Stimulated activated CD8-positive, alpha-beta memory T cell treated with anti-CD3 and anti-CD28 coated beads, Interleukin-4, amount 100 ng/mL, for 48 hours (primary cell): Measurements from ENCODE around the gene HHAT.

Source experiments
- DNase-seq: peaks from one replicate; pipeline ENCODE4 v3.0.0-alpha.2; 2020

Gene HHAT

GRCh38 chr1:210499956-210500355 lies 171.3 kb downstream of the HHAT start:
- no peak for DNase-seq

- DNase-seq, result no peak
Measured at GRCh38 chr1:210500831-210501230, 172.1 kb downstream of the HHAT start.

DNA sequence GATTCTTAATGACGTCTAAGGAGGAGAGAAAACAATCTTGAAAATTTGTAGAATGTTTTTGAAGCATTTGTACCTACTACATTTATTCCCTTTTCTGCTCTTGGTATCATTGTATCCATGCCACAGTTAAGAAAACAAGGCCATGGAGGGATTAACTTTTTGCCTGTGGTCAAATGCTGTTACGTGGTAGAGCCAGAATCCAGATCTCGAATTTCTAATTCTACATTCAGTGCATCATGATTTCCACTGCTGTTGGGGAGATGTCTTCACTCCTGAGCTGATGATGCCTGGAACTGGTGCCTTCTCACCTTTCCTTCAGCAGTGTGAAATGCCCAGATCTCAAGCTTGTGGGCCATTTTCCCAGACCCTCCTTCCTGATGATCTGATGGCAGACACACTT lies 175.6 kb downstream of the HHAT start:
- no peak for DNase-seq

DNA sequence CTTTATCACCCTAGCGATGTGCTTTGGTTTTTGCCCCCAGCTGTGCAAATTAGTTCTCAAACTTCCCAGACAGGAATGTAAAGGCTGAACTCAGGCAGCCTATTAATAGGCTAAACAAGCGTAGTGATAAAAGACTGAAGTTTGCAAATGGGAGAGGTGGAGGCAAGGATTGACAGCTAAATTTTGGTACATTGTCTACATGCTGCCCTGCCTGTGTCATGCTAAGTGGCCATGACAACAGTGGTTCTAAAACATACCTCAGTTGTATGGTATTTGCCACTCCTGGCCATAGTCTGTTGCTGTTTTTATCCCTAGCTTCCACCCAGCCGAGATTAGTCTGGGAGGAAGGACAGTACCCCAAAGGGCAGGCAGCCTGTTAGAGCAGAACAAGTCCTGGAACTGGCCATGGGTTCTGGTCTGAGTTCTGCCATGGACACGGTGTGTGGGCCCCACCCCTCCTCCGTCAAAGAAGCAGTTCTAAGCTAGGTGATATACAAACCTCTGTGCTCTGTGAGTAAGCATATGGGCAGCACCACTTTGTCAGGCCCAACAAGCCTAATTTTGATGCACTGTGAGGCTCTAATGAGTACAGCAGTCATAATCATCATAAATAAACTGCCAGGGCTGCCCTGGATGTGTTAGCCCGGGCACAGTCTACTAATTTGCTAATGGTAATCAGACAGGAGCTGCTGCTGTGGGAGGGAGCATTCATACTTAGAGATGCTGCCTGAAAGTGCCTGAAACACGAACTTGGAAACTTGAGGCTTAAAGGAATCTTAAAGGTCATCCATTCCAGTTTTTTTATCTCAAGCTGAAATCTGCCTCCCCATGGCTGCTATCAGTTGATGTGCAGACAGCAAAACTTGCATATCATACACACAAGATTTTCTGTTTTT lies 177.1 kb downstream of the HHAT start:
- DNase-seq, result no peak

DNA sequence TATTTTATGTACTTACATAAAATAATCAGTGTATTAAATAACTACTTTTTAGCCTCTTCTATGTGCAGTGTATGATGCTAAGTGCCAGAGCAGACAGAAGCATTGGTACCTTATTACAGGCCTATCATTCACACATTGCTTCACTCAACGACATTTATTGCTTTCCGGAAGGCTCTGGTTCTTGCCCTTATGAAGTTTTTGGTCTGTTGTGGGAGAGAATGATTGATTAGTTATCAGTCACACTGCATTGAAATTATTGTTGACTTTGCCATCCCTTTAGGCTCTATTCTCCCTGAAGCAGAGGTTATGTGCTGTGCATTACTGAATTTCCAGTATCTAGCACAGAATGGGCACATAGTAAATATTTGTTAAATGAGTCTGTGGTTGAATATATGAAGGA lies 178.0 kb downstream of the HHAT start:
- DNase-seq, result no peak

DNA sequence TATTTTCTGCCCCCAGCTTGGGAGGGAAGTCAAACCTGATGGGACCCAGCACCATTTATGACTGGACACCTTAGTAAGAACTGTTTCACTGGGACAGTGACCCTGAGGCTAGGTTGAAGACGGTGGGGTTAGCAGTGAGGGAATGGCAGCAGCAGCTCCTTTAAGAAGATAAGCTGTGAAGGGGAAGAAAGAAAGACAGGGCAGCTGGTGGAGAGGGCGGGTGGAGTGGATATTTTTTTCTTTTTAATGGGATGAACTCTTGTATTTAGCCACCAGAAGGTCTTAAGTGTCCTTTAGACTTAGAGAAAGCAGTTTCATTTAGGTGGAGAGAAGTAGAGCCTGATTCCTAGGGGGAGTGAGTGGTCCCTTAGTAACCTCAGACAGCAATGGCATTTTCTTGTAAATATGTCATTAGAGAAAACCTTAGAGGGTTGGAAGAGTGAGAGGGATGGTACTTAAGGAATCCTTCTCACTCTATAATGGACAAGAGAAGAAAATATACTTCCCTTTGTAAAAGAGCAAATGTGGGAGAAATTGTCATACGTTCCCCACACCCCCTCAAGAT lies 187.5 kb downstream of the HHAT start:
- DNase-seq, result no peak

GRCh38 chr1:210516697-210517459 lies 188.2 kb downstream of the HHAT start:
- no peak for DNase-seq

DNA sequence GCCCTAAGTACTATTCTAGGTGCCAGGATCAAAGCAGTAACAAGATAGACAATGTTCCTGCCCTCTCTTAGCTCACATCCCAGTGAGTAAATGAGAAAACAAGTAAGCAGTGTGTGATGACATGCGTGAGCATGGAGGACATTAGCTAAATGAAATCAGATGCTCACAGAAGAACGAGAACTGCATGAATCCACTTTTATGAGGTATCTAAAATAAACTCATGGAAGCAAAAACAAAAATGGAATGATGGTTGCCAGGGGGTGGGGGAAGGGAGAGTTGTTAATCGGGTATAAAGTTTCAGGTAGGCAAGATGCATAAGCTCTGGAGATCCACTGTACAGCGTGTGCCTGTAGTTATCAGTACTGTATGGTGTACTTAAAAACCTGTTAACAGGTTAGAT lies 195.1 kb downstream of the HHAT start:
- DNase-seq, result no peak

DNA sequence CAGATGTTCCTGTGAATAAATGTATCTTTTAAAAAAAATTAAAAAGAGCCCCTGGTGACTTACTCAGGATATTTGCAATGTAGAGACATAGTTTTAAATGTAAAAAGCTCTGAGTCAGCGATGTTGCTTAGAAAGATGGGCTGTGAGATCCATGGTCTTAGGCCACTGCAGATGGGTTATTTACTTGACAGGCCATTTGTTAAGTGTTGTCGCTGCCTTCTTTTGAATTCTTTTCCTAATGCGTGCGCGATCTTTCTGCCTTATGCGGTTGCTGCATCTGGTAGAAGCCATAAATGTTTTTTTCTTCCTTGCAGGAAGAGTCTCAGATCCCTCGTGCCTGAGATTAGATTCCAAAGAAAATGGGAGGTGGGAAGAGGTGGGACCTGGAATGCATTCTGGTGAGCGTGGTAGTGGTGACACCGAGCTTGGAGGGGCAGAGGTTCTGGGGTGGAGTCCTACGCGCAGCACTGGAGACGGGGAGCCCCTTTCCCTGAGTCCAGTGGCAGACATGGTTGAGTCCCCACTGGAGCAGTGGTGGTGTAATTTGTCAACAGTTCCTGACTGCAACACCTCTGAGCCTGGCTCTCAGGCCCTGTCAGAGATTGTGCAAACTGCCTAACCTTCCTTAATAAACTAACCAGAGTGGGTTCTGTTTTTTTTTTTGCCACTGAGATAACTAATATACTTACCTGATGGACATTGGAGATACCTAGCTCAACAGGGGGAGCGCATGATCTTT lies 197.2 kb downstream of the HHAT start:
- no peak for DNase-seq

- DNase-seq, result no peak
Measured at GRCh38 chr1:210527091-210527490, 198.4 kb downstream of the HHAT start.

DNA sequence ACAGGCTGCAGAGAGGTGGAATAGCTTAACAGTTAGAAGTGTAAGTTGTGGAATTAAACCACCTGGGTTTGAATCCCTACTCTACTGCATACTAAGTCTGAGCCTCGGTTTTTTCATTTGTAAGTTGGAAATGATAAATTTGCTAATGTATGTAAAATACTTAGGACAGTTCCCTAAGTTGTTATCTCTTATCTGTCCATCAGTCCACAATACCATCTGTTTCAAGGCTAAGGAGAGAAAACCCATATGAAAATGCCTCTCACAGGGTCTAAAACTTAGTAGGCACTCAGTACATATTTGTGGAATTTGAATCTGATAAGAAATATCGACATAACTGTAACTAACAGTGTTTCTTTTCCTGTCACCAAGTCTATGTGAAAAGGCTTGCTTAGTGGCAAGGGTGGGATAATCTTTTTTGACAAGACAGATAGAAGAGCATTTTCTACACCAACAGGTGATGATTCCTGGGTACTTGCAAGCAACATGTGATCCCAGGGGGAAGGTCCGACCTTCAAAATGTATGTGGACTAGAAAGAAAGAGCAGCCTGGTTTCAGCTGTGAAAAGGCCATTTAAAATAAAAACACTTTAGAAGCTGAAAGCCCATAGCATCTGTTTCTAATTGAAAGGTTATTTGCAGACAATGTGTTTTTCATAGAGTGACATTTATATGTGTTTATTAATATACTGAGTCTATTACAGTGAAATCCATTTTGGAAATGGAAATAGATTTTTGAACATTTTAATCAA lies 202.9 kb downstream of the HHAT start:
- DNase-seq, result no peak

DNA sequence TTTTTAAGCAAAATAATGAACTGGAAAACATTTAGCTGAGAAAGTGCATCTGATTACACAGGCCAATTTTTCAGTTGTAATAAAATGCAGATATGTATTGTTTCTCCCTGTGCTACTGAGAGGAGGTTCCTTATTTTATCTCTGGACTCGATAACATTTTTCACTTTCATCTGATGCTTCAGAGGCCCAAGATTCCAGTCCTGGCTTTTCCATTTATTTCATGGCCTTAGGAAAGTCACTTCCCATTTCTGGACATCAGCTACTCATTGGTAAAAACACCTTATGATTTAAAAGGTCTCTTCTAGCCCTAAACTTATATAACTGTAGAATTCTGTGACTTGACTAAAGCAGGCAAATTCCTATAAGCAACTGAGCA lies 203.5 kb downstream of the HHAT start:
- DNase-seq, result no peak

GRCh38 chr1:210535761-210536160 lies 207.1 kb downstream of the HHAT start:
- no peak for DNase-seq

- DNase-seq, result no peak
Measured at GRCh38 chr1:210536254-210536961, 207.7 kb downstream of the HHAT start.

DNA sequence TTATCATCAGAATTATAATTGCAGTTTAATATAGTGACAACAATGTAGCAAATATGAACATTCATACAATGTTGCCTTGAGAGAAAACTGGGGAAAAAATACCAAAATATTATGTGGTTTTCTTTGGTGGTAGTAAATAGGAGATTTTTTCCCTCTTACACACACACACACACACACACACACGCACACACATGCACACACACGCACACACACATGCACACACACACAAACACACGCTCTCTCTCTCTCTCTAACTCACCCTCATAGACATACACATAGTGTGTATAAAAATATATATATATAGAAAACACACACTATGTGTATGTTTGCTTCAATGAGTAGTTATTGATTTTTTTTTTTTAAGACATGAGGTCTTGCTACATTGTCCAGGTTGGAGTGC lies 211.6 kb downstream of the HHAT start:
- DNase-seq, result no peak

DNA sequence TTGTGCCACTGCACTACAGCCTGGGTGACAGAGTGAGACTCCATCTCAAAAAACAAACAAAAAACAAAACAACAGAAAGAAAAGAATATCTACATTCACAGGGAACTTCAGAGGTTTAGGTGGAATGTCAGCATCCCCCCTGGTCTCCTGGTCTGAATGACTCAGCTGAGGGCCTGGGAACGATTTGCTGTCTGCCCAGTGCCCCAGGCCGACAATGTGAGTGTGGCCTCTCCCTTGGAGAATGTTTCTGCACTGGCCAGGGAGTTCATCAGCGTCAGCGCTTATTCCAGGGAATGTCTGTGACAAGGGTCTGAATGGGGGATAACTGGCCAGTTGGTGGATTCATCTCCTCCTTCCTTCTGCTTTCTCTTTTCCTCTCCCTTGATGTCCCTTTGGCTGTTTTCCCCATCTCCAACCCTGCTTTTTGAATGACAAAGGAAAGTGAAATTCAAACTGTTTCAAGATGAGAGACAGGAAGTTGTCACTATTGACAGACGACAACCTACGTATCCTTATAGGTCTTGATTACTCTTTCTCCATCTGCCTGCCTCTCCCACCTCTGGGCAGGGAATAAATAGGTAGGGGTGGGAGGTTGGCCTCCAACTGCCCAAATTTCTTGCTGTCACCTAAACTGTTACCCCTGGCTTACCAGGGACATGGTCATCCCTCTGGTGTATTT lies 213.1 kb downstream of the HHAT start:
- no peak for DNase-seq

GRCh38 chr1:210551899-210552298 lies 223.2 kb downstream of the HHAT start:
- DNase-seq, result no peak

- DNase-seq, result no peak
Measured at GRCh38 chr1:210553711-210554110, 225.0 kb downstream of the HHAT start.

GRCh38 chr1:210554382-210554781 lies 225.7 kb downstream of the HHAT start:
- no peak for DNase-seq

DNA sequence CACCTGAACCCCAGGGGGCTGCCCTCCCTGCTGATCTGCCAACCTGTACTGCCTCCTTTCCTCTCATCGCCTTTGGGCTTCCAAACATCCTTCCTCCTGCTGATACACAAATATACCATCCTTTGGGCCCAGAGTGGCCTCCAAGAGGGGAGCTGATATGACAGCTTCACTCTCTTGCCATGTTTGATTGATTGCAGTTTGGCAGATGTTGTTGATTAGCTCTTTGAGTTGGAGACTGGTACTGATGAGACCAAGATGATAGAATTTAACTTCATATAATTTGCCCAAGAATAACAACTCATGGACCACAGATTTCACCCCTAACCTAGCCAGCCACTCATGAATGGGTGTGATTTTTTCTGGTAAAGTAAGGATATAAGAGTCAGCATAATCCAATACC lies 227.8 kb downstream of the HHAT start:
- no peak for DNase-seq

DNA sequence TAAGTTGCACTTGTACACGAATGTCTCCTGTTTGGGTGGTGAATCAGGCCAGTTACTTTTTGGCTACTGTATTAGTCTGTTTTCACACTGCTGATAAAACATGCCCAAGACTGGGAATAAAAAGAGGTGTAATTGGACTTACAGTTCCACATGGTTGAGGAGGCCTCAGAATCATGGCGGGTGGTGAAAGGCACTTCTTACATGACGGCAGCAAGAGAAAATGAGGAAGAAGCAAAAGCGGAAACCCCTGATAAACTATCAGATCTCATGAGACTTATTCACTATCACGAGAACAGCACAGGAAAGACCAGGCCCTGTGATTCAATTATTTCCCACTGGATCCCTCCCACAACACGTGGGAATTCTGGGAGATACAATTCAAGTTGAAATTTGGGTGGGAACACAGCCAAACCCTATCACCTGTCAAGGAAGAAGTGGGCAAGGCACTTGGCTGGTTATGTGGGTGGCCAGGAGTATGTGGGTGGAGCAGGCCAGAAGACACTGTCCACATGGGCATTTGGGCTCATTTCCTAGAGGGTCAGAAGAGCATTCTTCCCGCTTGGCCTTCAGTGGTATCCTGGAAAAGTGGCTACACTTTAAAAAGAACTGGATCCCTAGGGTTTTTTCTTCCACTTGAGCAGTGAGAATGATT lies 228.8 kb downstream of the HHAT start:
- no peak for DNase-seq
